Measurements from ENCODE around the gene ZNF644.

ZNF644 gene

GRCh38 chr1:91020967-91021685 is 709 bp downstream of the ZNF644 start:
- peak; percentile 72 for DNase-seq

GRCh38 chr1:91020486-91020885 is 1.3 kb downstream of the ZNF644 start:
- DNase-seq = no peak

GRCh38 chr1:91018006-91018405 is 3.8 kb downstream of the ZNF644 start:
- no peak for DNase-seq

GRCh38 chr1:91015794-91016550 is 5.9 kb downstream of the ZNF644 start:
- DNase-seq = no peak

GRCh38 chr1:91015358-91015780 is 6.5 kb downstream of the ZNF644 start:
- no peak for DNase-seq

GRCh38 chr1:91014475-91014874 is 7.4 kb downstream of the ZNF644 start:
- DNase-seq = no peak

- DNase-seq = no peak
These were observed 8.5 kb downstream of the ZNF644 start for GRCh38 chr1:91013302-91013701.

GRCh38 chr1:91012196-91012595 is 9.6 kb downstream of the ZNF644 start:
- DNase-seq = no peak

- DNase-seq = no peak
These were observed 10.1 kb downstream of the ZNF644 start for GRCh38 chr1:91011726-91012125.

- no peak for DNase-seq
These were observed 14.0 kb downstream of the ZNF644 start for GRCh38 chr1:91007827-91008226.

- DNase-seq = no peak
These were observed 14.7 kb downstream of the ZNF644 start for GRCh38 chr1:91007092-91007491.

GRCh38 chr1:91006113-91006908 is 15.5 kb downstream of the ZNF644 start:
- no peak for DNase-seq

GRCh38 chr1:91005285-91005684 is 16.6 kb downstream of the ZNF644 start:
- DNase-seq = no peak

- DNase-seq = no peak
These were observed 17.7 kb downstream of the ZNF644 start for GRCh38 chr1:91004145-91004544.

- DNase-seq = no peak
These were observed 25.0 kb downstream of the ZNF644 start for GRCh38 chr1:90996742-90997413.

- DNase-seq = no peak
These were observed 26.4 kb downstream of the ZNF644 start for GRCh38 chr1:90995311-90995894.

- no peak for DNase-seq
These were observed 27.4 kb downstream of the ZNF644 start for GRCh38 chr1:90994461-90994860.

GRCh38 chr1:90993245-90993644 is 28.6 kb downstream of the ZNF644 start:
- DNase-seq = no peak

- DNase-seq = no peak
These were observed 31.1 kb downstream of the ZNF644 start for GRCh38 chr1:90990779-90991178.

- no peak for DNase-seq
These were observed 31.8 kb downstream of the ZNF644 start for GRCh38 chr1:90989990-90990389.

GRCh38 chr1:90989302-90989701 is 32.5 kb downstream of the ZNF644 start:
- DNase-seq = no peak

- no peak for DNase-seq
These were observed 34.0 kb downstream of the ZNF644 start for GRCh38 chr1:90987841-90988240.

GRCh38 chr1:90986953-90987352 is 34.9 kb downstream of the ZNF644 start:
- DNase-seq = no peak
